GM19043 (cell line): Measurements from ENCODE around the gene RGS6.

Experiments used
- ATAC-seq: cut with Tn5 transposase; IDR thresholded peaks from one replicate; pipeline ENCODE4 v1.9.1; 2021; ENCODE audit warnings: low read depth; ENCODE audit not compliant: unreplicated experiment

RGS6 gene

DNA sequence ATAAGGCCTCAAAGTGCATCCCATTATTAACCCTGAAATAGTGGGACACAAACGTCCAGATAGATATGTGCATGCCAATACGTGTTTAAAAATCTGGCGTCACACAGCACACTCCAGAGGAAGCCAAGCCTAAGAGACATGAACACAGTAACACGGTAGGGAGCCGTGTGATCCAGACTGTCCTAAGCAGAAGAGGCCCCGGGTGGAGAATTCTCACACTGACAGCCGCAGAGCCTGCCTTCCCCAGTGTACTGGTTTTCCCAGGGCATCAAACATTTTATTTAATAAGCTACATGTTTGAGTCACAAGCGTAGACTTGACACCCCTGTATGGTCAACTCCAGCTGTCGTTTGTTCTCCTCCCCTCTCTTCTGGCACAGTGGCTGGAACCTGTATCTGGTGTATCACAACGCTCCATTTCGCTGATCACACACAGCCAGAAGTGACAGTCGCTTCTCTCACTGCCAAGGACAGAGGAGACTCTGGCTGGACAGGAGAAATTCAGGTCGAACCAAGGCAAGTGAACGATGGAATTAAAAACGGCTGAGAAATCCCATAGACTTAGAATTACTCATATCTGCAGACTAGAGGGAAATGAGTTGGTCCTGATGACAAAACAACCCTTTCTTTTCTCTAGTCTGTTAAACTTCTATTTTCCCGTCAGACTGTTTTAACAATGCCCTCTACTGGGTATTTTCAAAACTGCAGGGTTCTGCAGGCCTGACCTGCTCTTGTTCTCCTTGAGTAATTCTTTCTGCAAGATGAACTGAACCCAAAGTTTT, 359.9 kb downstream of the RGS6 start:
- ATAC-seq: no peak

DNA sequence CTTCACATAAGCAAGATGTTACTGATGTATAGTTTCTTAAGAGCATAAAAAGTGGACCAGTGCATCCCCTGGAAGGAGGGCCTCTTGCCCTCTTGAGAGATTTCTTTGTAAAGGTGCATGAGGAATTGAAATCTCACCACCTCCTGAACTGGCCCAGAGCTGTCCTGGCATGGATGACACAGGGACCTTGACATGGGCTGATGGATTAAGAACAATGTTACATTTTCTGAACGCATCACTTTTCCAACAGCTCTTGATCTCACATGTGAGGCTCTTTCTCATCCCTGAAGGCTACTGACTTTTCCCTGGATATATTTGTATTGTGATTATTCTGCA, 360.4 kb downstream of the RGS6 start:
- ATAC-seq: no peak

DNA sequence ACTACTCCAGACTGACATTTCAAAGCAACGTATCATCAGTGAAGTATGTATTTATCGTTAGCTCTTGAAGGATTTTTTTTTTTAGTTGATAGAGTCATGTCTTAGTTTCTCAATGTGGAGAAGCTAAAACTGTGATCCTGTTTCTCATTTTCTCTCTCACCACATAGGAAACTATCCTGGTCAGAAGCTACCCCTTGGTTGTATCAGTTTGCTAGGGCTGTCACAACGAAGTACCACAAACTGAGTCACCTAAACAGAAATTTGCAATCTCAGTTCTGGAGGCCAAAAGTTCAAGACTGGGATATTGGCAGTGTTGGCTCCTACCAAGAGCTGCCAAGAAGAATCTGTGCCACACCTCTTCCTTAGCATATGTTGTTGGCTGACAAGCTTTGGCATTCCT, 369.1 kb downstream of the RGS6 start:
- no peak for ATAC-seq

DNA sequence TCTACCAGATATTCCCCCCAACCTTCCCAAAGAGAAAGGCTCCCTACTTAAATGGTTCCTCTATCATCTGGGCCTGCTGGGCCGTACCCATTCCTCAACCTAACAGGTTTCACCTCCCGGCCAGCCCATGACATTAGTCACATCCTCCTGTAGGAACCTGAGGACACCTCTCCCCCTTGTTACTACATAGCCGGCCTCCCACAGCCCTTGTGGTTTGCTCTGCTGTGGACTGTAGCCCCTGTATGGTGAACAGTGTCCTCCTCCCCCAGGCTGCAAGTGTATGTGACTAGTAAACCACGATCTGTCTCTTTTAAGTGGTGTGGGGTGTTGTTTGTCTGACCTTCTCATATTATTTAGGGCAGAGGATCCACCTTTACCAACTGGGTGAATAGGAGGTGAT, 371.7 kb downstream of the RGS6 start:
- no peak for ATAC-seq

DNA sequence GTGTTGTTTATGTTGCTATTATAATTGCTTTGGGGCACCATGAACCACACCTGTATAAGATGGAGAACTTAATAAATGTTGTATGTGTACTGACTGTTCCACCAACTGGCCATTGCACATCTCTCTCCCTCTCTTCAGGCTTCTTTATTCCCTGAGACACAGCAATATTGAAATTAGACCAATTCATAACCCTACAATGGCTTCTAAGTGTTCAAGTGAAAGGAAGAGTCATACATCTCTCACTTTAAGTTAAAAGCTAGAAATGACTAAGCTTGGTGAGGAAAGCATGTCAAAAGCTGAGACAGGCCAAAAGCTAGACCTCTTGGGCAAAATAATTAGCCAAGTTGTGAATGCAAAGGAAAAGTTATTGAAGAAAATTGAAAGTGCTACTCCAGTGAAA, 373.3 kb downstream of the RGS6 start:
- ATAC-seq: no peak

DNA sequence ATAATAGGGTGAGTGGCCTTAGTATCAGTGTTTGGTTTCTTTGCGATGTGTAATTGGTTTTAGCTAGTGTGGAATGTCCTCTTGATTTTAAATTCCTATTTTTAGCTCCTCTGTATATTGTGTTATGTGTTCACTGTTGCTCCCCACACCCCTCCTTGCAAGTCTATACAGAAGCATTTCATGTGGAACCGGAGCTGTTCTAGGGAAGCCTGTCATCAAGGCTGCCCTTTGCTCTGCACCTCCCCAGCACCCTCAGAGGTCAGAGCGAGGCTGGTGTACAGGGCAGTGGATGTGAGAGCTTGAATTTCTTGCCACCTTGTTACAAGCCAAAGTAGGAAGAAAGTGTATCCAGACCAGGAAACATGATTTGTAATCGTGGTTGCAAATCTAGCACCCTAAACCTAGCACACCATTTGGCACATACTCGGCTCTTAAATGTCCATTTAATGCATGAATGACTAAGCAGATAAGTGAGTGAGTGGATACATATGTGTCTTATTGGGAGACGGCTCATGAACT, 376.8 kb downstream of the RGS6 start:
- no peak for ATAC-seq

DNA sequence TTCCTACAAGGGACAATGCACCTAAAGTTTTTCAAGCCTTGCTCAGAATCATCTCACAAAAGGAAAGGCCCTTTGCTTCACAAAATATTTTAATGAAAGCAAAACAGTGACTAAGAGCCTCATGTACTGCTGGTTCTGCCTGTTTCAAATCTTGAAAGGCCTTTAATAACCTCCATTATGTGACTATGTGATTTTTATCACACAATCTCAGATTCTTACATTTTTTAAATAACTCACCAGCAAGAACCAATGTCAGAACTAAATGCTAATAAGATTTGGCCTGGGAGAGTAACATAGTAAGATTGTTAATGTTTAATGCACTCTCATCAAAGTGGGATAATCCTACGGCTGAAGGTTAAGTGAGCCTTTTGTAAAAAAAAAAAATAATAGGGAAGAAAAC, 378.9 kb downstream of the RGS6 start:
- no peak for ATAC-seq

DNA sequence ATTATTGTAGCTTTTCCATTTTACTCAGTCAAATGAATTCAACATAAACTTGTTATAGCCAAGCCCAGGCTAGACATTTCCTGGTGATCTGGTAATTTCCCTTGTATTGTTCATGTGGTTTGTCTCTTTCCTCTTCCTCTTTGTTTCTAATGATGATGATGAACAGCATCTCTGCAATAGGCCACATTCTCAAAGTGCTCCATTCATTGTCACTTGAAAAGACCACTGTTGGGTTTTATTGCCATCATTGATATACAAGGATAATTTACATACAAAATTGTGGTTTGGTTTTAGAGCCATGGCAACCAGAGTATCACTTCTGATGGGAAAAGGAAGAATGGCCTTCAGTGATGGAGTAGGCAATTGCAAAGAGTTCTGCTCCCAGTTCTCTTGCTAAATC, 379.3 kb downstream of the RGS6 start:
- no peak for ATAC-seq

DNA sequence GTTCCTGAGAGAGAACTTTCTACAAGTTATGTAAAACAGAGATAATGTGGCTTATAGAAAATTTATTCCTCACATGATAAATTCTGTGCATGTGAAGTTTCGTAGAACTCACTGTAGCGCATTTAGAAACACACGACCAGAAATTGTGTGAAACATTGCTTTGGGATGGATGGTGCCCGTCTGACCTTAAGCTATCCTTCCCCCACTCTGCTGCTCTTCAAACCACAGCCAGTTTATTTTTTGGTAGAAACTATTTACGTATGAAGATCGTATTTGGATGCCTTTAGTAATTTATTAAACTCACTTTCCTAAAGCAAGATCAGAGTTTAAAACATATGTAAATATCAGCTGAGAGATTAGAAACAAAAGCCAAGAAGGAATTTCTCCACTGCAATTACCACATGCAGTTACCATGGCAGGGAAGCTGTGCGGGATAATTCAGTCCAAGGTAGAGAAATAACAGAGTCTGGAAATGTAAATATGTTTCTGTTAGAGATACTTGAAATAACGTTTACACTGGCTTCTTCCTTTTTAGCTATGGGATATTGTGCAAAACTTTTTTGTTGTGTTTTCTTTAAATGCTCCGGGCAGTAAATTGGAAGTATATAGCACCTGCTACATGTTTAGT, 382.7 kb downstream of the RGS6 start:
- no peak for ATAC-seq

DNA sequence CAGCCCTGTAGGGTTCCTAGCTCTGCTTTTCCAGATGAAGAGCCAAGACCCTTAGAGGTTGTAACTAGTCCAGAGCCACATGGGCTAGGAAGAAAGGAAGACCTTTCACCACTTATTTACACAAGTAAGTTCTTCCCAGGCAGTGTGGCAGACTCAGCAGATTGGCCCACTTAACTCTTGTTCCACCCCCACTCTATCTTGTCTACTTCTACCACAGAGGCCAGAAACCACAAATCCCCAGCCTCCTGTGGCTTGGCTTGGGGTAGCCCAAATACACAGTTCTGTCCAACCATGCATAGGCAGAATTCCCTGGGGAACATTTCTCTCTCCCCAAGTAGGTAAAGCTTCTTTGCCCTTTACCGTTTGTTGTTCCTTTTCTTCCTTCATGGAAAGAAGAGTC, 383.5 kb downstream of the RGS6 start:
- ATAC-seq: no peak

DNA sequence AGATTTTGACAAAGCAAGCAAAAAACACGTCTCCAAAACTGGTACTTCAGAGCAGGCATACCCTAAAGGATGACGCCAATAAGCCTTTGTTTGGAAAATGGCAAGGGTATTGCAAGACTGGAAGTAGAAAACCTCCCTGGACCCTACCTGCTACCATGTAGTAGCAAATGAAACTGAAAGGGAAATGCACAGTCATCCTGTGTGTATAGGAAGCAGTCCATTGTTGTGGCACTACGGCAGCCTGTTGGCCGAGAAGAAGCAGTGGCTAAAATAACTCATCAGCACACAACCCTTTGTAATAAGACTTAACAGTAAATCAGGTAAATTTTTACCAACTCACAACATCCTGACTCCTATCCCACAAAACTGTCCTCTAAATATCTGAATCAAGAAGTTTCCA, 386.4 kb downstream of the RGS6 start:
- ATAC-seq: no peak

DNA sequence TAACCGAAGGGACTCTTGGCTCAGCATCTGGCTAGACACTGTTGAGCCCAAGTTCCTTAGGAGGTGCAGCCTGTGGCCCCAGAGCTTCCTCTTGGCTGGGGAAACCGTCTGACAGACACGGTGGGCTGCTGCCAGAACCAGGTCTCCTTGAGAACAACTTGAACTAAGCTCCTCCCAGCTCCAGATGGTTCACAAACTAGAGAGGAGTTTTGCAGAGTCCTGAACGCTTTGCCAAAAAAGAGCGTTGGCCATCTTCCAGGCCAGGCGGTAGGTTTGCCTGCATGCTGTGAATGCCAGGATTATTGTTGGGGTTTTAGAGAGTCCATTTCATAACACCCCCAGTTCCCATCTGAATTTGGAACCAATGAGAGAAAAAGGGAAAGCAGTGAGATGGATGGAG, 399.8 kb downstream of the RGS6 start:
- no peak for ATAC-seq

DNA sequence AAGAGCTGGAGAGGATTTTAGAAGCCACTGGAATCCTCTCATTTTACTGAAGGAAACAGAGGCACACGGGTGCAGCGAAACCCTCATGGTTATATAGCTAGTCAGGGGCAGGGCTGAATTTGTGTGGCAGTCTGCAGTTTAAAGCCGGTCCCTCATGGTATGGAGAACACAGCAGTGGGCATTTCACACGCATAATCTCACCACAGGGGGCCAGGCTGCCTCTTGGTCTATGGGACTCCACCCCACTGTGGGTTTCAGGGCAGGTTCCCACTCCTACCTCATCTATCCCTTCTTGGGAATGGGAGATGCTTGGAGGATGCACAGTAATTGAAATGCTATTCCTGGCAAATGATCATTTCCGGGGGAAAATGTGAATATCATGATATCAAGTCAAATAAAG, 400.6 kb downstream of the RGS6 start:
- ATAC-seq: no peak

DNA sequence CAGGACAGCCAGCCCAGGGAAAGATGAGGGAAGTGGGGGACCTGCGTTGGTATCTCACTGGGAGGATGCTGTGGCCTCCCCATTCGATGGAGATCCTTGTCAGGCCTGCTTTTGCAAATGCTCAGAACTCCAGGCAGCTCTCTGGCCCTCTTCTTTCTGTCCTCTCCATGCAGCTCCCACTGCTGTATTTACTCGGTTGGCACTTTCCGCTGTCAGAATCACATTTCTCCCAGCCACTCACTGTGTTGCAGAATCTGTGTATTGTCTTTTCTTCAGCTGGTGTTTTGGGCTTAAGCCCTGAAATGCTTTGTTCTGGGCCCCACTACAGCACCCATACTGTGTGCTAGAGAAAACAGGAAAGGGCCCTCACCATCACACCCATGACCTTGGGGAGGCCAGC, 401.1 kb downstream of the RGS6 start:
- no peak for ATAC-seq

DNA sequence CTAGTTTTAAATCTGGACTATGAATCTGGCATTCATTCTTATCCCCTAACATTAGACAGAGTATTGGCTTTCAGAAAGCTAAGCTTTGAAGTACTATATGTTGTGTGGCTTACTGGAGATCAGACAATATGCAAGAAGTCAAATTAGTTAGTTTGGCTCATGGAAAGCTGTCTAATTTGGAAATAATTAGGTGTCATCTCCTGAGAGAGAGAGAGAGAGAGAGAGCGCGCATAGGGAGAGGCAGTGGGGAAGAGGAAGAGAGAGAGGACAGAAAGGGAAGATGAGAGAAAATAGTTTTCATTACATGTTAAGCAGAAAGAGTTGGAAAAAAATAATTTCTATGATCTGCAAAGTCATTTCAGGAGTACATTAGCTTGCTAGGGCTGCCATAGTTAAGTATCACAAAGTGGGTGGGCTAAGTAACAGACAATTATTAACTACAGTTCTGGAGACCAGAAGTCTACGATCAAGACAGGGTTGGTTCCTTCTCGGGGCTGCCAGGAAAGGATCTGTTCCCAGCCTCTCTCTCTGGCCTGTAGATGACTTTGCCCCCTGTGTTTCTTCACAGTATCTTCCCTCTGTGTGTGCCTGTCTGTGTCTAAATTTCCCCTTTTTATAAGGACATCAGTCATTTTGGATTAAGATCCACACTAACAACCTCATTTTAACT, 404.2 kb downstream of the RGS6 start:
- no peak for ATAC-seq

DNA sequence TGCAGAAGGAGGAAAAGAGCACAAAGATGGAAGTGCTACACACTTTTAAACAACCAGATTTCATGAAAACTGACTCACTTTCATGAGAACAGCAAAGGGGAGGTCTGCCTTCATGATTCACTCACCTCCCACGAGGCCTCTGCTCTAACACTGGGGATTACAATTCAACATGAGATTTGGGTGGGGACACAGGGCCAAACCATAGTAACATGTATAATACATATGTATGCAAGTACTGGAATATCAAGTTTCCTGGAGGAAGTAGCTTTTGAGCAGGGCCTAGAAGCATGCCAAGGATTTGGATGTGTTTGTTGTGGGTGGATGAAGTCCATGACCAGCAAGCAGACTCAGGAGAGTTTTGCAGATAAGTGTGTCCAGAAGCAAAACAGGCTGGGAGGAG, 409.0 kb downstream of the RGS6 start:
- no peak for ATAC-seq

DNA sequence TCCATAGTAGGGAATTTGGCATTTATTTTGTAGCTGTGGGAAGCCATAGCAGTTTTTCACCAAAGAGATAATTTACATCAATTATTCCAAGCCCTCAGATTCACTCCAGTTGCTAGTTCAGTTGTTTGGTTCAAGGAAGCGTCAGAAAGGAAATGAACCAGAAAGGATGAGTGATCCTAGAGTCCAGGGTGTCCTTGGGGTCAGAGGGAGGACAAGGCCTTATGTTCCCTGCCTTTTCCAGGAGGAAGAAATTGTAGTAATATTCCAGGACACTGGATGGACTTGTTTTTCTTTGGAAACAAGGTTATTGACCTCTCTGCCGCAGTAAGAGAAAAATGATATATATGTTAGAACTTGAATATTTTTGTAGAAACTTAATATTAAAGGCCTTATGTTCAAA, 409.5 kb downstream of the RGS6 start:
- no peak for ATAC-seq

DNA sequence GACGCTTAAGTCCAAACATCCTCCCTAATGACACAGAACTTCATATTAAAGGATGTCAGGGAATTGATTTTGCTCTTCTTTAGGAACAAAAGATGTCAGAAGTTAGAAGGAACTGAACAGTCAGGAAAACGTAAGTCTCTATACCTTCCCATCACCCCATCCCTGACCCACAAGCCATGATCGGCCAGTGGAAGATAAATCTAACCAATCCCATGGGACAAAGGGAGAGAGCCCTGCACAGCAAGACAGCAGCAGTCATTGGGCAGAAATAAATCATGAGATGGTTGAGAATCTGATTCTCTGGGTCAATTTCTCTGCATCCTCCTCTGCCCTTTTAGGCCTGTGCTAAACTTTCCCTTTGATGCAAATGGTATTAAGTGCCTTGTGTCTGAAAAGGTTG, 414.9 kb downstream of the RGS6 start:
- no peak for ATAC-seq

DNA sequence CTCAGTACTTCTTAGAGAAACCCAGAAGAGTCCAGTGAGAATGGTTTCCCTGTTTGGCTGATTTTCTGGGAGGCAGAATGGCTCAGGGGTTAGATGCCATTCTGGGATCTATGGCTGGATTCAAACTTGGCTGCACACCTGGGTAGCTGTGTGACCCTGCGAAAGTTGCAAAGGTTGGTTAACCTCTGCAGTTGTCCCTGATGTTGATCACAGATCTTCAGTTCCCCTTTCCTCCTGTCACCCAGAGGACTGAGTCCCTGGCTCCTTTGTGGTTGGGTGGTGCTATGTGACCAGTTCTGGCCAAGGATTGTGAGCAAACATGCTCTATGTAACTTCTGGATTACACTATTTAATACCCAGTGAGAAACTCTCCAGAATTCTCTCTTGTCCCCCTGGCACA, 418.0 kb downstream of the RGS6 start:
- ATAC-seq: no peak

DNA sequence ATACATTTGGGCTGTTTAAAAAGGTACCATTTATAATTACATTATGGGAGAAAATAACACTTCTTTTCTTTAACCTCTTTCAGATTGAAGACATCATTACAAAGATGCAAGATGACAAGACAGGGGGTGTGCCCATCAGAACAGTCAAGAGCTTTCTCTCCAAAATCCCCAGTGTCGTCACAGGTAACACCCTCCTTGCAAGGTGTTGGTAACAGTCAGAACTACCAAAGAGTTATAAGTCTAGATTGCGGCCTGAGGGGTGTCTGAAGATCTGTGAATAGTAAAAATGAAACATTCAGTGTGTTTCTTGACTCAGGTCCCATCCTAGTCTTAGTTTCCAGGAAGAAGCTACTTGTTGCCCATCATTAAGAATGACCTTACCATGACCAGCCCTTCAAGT, 419.8 kb downstream of the RGS6 start:
- ATAC-seq: no peak

DNA sequence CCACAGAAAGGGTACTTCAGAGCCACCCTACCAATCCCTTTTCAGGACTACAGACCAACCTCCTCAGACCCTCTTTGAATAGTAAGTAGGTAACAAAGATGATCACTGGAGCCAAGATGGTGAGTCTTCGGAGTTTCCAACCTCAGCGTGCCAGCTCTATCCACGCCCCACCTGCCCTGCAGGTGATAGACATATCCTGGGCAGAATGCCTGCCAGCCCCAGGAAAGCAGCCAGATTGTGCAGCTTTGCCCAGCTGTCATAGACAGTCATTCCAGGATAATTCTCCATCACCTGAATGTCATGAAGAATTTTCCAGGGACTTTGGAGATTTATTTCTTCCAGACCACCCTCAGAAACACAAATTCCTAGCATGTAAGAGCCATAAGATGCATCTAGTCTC, 434.4 kb downstream of the RGS6 start:
- ATAC-seq: no peak

DNA sequence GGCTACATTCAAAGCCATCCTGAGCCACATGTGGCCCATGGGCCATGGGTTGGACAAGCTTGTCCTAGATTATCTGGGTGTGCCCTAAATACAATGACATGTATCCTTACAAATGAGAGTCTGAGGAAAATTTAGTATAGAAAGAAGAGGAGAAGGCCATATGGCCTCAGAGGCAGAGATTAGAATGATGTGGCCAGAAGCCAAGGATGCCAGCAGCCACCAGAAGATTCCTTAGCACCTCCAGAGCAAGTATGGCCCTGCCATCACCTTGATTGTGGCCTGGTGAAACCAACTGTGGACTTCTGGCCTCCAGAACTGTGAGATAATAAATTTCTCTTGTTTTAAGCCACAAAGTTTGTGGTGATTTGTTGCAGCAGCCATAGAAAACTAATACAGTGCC, 436.9 kb downstream of the RGS6 start:
- no peak for ATAC-seq
